Stomach (tissue), 9 donors: Measurements from ENCODE around the gene FAM227B. TPM values are rescaled to one million over a fixed set of nuclear protein-coding genes. Genes with fewer than 3 reads are reported as not detected.
A peak's percentile ranks its signal among the peaks of the same experiment; 100 is the strongest.
"Not testable (repeated sequence)": the region's sequence is repeated elsewhere in the genome, so short reads cannot be mapped to it uniquely, and the experiment has no call there.

Experiments used
- DNase-seq, 2 donors: peaks; one replicate each; pipeline versions ENCODE4 v3.0.0 to v3.0.0-alpha.2; 2013 to 2019
- H3K27ac ChIP-seq, 5 donors: fragments of 200-600 bp in 4 of 5; sonication (generic) in 4 of 5; one replicate each; pipeline ENCODE4 v1.5.1; 2013 to 2019; ENCODE audit warnings: mild to moderate bottlenecking in 1 of 5, moderate library complexity in 1 of 5
- H3K27me3 ChIP-seq, 3 donors: fragments of 200-600 bp; sonication (generic); one replicate each; pipeline ENCODE4 v1.5.1; 2017 to 2019; ENCODE audit warnings: mixed run types in 1 of 3
- H3K36me3 ChIP-seq, 4 donors: fragments of 200-600 bp; sonication (generic); 1 replicate in 3 of 4; 2 replicates in 1 of 4; pipeline ENCODE4 v1.5.1; 2016 to 2019
- H3K4me1 ChIP-seq, 4 donors: fragments of 200-600 bp; sonication (generic); one replicate each; pipeline ENCODE4 v1.5.1; 2016 to 2019
- H3K4me3 ChIP-seq, 4 donors: fragments of 200-600 bp; sonication (generic) in 3 of 4; one replicate each; pipeline ENCODE4 v1.5.1; 2016 to 2019; ENCODE audit warnings: mild to moderate bottlenecking in 1 of 4
- H3K9me3 ChIP-seq, 4 donors: fragments of 200-600 bp; sonication (generic); one replicate each; pipeline ENCODE4 v1.5.1; 2016 to 2019
- CTCF ChIP-seq, 7 experiments: fragments of 450-650 bp in 4 of 7; fragments of 200-600 bp in 3 of 7; sonication (generic) in 3 of 7; IDR thresholded peaks; one replicate each; pipeline ENCODE4 v1.5.1; 2016 to 2019; ENCODE audit warnings: antibody characterized with exemption in 7 of 7, control low read depth in 2 of 7, mild to moderate bottlenecking in 1 of 7
- EP300 ChIP-seq: sonication (generic); formaldehyde crosslinking; IDR thresholded peaks from one replicate; pipeline ENCODE4 v1.6.1; 2017; ENCODE audit warnings: antibody characterized with exemption
- POLR2A ChIP-seq, 4 donors: fragments of 450-650 bp; IDR thresholded peaks; one replicate each; pipeline ENCODE4 v1.6.1; 2016; ENCODE audit warnings: antibody characterized with exemption in 4 of 4, control low read depth in 2 of 4, mild to moderate bottlenecking in 1 of 4, moderate library complexity in 1 of 4
- POLR2AphosphoS5 ChIP-seq, 3 donors: sonication (generic); formaldehyde crosslinking; IDR thresholded peaks; one replicate each; pipeline ENCODE4 v1.6.1; 2016; ENCODE audit warnings: antibody characterized with exemption in 3 of 3
- WGBS, 5 donors: extraction: QIAGEN DNeasy Blood & Tissue Kit in 3 of 5; methylation state at CpG; one replicate each; pipeline versions ENCODE4 v1.1.5 to v1.1.7; 2013 to 2018; 5-methylcytosine and 5-hydroxymethylcytosine counted together
- intact Hi-C: fragments of 100-400 bp; cut with DNase I; formaldehyde crosslinking; loops from one replicate; pipeline ENCODE4 v1.15.1; 2023; ENCODE audit warnings: low total_unique reads
- polyA plus RNA-seq, 3 donors: library from polyadenylated mRNA; stranded (reverse); fragments of 200-250 nt; gene quantifications; one replicate each; pipeline ENCODE4 v1.2.3, GENCODE V29; 2013
- total RNA-seq, 5 donors: library from RNA; depleted of rRNA; stranded (reverse); fragments of >200 nt; gene quantifications; one replicate each; pipeline versions ENCODE4 v1.1.0 to v1.2.3, GENCODE V29; 2014 to 2016
- donor health status: healthy with polysubstance abuse.
- donor health status: Bipolar disorder and iron deficiency.
- donor health status: healthy.

The FAM227B gene
- total and polyA plus RNA-seq, 8 donors, result 1.3 to 7.1 (median 2.9) TPM; not detected in 1

- Histone ChIP-seq H3K9me3 (no peaks in the 10 kb centered on the region), H3K4me3 (no peak overlapping the region), H3K4me1 (no peaks in the 10 kb centered on the region), H3K36me3 (no peaks in the 10 kb centered on the region), H3K27me3 (no peaks in the 10 kb centered on the region), H3K27ac (no peak overlapping the region)
- no peak for TF ChIP-seq CTCF (IDR thresholded peaks at IDR 0.05)
- TF ChIP-seq POLR2A (IDR thresholded peaks at IDR 0.05), result no peak
- no peak for TF ChIP-seq EP300
- no peak for TF ChIP-seq POLR2AphosphoS5 (IDR thresholded peaks at IDR 0.05)
- 34 to 67% (median 43%) methylated on average over 1 of the region's 1 CpG for WGBS, 5 donors
- intact Hi-C loops, result no loop called here
- no peak for DNase-seq
Measured at GRCh38 chr15:49372366-49372765, 248.3 kb downstream of the FAM227B start.

GRCh38 chr15:49370782-49371181 lies 249.8 kb downstream of the FAM227B start:
- Histone ChIP-seq H3K27ac (no peak overlapping the region), H3K27me3 (no peaks in the 10 kb centered on the region), H3K4me3 (no peak overlapping the region), H3K4me1 (no peaks in the 10 kb centered on the region), H3K36me3 (no peaks in the 10 kb centered on the region), H3K9me3 (no peaks in the 10 kb centered on the region)
- intact Hi-C loops, result no loop called here
- TF ChIP-seq POLR2AphosphoS5 (IDR thresholded peaks at IDR 0.05), result no peak
- no peak for TF ChIP-seq EP300
- TF ChIP-seq CTCF (IDR thresholded peaks at IDR 0.05), result no peak
- no peak for TF ChIP-seq POLR2A (IDR thresholded peaks at IDR 0.05)
- peak in 1 of 2 donors; percentile 13 for DNase-seq
- WGBS, 5 donors, result 86 to 96% (median 90%) methylated on average over 1 of the region's 1 CpG

- no peak for DNase-seq
Measured at GRCh38 chr15:49366496-49366895, 254.1 kb downstream of the FAM227B start.

GRCh38 chr15:49361370-49361769 lies 259.2 kb downstream of the FAM227B start:
- no peak for DNase-seq
- TF ChIP-seq POLR2A (IDR thresholded peaks at IDR 0.05), result no peak
- no peak for TF ChIP-seq POLR2AphosphoS5 (IDR thresholded peaks at IDR 0.05)
- TF ChIP-seq EP300, result no peak
- TF ChIP-seq CTCF (IDR thresholded peaks at IDR 0.05), result no peak
- intact Hi-C loops, result no loop called here
- no peaks in the 10 kb centered on the region for H3K9me3 ChIP-seq
- H3K4me1 ChIP-seq, result no peaks in the 10 kb centered on the region
- WGBS, 5 donors, result 83 to 90% (median 88%) methylated on average over 3 of the region's 3 CpGs
- H3K4me3 ChIP-seq, result no peak overlapping the region
- no peak overlapping the region for H3K27ac ChIP-seq
- H3K36me3 ChIP-seq, result no peaks in the 10 kb centered on the region
- H3K27me3 ChIP-seq, result no peaks in the 10 kb centered on the region

More at GRCh38 chr15:49366496-49366895, 254.1 kb downstream of the FAM227B start:
- intact Hi-C loops, result no loop called here
- H3K36me3 ChIP-seq, result no peaks in the 10 kb centered on the region
- no peaks in the 10 kb centered on the region for H3K4me1 ChIP-seq
- 95 to 98% (median 97%) methylated on average over 18 to 22 of the region's 22 CpGs for WGBS, 5 donors
- H3K27me3 ChIP-seq, result no peaks in the 10 kb centered on the region
- no peaks in the 10 kb centered on the region for H3K9me3 ChIP-seq
- TF ChIP-seq CTCF (IDR thresholded peaks at IDR 0.05) (no peak), POLR2A (IDR thresholded peaks at IDR 0.05) (no peak), POLR2AphosphoS5 (IDR thresholded peaks at IDR 0.05) (no peak), EP300 (no peak)
- H3K27ac ChIP-seq, result no peak overlapping the region
- no peak overlapping the region for H3K4me3 ChIP-seq

- WGBS, 5 donors, result 85 to 96% (median 86%) methylated on average over 14 to 17 of the region's 17 CpGs
- H3K4me1 ChIP-seq, H3K4me3 ChIP-seq, intact Hi-C loops, H3K36me3 ChIP-seq, H3K27me3 ChIP-seq, DNase-seq, H3K27ac ChIP-seq: not testable (repeated sequence)
- H3K9me3 ChIP-seq, result peaks cover 0 to 17% (median 0%) of the 10 kb centered on the region in 4 donors
Measured at GRCh38 chr15:49354439-49354838, 266.2 kb downstream of the FAM227B start.
